GM12865 (cell line): ENCODE measurements around the gene DNAH1.

Experiments
- DNase-seq: peaks from one replicate; pipeline ENCODE4 v3.0.0; 2010; ENCODE audit warnings: low read depth
- H3K4me3 ChIP-seq: 2 replicates; pipeline ENCODE4 v1.5.1; 2011; ENCODE audit warnings: mild to moderate bottlenecking, low read depth, low read length, control low read depth
- TF ChIP-seq, protein P1 (sequence below): IDR thresholded peaks from 2 replicates; pipeline ENCODE4 v1.5.1; 2011; ENCODE audit warnings: low read length, control low read depth, low read depth, inconsistent platforms; ENCODE audit not compliant: insufficient read depth; ENCODE audit errors: missing control alignments

The DNAH1 gene

DNA sequence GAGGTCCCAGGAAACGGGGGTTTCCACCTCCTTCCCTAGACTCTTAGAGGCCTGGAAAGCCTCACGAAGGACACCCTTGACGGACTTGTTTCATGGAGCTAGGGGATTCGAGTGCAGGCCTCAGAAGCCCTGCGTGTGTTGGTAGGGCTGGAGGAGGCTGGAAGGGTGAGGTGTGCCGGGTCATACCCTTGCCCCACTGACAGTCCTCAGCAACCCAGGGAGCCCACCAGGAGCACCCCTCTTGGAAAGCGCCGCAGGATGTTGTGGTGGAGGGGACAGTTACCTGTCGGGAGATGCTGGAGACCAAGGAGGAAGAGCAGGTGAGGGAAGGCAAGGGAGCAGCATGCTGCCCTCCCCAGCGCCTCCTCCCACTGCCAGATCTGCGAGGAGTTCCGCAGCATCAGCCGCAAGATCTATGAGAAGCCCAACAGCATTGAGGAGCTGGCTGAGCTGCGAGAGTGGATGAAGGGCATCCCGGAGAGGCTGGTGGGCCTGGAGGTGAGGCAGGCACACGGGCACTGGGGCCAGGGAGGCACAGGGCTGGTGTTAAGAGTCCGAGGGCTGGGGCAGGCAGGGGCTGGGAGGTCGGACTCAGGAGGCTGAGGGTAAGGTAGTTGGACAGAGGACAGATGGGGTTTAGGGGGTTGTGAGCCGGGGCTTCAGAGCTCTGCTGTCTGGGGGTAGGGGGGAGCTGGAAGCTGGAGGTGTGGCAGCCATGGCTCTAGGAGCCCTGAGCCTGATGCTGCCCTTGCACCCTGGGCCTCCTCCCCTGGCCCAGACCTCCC, 33.7 kb downstream of the DNAH1 start:
- TF ChIP-seq, protein P1, sequence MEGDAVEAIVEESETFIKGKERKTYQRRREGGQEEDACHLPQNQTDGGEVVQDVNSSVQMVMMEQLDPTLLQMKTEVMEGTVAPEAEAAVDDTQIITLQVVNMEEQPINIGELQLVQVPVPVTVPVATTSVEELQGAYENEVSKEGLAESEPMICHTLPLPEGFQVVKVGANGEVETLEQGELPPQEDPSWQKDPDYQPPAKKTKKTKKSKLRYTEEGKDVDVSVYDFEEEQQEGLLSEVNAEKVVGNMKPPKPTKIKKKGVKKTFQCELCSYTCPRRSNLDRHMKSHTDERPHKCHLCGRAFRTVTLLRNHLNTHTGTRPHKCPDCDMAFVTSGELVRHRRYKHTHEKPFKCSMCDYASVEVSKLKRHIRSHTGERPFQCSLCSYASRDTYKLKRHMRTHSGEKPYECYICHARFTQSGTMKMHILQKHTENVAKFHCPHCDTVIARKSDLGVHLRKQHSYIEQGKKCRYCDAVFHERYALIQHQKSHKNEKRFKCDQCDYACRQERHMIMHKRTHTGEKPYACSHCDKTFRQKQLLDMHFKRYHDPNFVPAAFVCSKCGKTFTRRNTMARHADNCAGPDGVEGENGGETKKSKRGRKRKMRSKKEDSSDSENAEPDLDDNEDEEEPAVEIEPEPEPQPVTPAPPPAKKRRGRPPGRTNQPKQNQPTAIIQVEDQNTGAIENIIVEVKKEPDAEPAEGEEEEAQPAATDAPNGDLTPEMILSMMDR: no peak
- H3K4me3 ChIP-seq: no peak overlapping the region
- no peak for DNase-seq

DNA sequence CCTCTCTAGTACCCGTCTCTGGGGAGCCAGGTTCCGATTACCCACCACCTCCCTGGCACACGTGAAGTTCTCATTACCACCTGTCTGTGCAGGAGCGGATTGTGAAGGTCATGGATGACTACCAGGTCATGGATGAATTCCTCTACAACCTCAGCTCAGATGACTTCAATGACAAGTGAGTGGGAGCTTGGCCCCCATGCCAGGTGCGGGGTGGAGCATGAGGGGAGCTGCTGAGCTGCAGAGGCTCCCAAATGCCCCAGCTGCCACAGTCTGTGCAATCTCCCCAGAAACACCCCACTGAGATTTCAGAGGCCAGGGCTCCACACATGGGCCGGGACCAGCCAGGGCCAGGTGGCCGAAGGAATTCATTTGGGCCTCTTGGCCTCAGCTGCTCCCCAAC, 34.3 kb downstream of the DNAH1 start:
- no peak overlapping the region for H3K4me3 ChIP-seq
- TF ChIP-seq, protein P1: no peak
- DNase-seq: no peak

DNA sequence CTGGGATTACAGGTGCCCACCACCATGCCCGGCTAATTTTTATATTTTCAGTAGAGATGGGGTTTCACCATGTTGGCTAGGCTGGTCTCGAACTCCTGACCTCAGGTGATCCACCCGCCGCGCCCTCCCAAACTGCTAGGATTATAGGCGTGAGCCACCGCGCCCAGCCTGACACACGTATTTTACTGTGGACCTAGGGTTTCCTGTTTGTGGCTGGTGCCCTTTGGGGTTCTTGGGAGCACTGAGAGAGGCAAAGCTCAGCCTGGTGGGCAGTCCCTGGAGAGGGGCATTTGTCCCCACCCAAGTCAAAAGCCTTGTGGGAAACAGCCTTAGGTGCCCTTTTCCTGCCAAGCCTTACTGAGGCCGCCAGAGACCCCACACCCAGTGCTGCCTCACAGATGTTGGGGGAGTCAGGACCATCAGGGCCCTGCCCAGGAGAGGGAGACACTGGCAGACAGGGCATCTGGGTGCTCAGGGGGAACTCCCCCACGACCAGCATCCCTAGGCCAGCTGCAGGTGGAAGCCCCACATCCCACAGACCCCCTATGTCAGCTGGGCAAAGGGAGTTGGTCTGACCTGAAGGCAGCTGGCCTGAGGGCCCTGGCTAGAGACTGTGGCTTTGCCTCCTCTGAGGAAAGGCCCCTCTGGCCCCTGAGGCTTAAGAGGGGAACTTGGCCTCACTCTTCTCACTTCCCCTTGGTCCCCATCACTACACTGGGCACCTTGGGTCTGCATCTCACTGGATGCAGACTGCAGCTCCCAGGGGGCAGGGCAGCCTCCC, 35.1 kb downstream of the DNAH1 start:
- no peak overlapping the region for H3K4me3 ChIP-seq
- TF ChIP-seq, protein P1: no peak
- no peak for DNase-seq

DNA sequence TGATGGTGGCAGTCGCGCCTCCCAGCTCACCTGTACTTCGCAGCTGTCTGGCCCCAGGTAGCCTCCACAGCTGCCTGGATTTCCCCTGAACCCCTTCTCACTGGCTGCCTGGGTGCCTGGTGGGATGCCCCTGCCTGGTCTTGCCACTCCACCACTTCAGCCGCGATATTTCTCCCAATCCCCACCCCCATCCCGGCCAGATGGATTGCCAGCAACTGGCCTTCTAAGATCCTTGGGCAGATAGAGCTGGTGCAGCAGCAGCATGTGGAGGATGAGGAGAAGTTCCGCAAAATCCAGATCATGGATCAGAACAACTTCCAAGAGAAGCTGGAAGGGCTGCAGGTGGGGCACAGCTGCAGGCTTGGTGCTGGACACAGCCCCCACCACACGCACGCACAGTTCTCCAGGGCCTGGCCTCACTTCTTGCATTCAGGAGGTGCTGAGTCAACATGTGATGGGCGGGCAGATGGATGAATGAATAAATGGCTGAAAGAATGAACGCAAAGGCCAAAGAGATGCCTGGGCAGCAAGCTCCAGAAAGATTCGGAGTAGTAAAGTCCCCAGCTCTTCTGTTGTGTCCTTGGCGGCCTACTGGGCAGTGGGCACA, 35.7 kb downstream of the DNAH1 start:
- TF ChIP-seq, protein P1: no peak

DNA sequence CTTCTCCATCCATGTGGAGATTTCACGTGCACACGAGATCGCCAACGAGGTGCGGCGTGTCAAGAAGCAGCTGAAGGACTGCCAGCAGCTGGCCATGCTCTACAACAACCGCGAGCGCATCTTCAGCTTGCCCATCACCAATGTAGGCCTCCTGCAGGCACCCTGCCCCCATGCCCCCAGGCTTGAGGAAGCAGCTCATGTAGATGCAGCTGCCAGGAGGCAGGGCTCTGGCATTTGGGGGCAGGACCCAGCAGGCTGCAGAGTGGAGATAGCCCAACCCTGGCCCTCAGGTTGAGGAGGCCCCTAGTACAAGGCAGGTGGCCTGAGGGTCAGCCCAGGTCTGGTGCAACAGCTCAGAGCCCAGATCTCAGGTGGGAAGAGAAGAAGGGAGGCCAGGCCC, 36.4 kb downstream of the DNAH1 start:
- no peak for DNase-seq
- TF ChIP-seq, protein P1: no peak
- no peak overlapping the region for H3K4me3 ChIP-seq

More for the DNA sequence above, 35.7 kb downstream of the DNAH1 start:
- no peak for DNase-seq
- H3K4me3 ChIP-seq: no peak overlapping the region

DNA sequence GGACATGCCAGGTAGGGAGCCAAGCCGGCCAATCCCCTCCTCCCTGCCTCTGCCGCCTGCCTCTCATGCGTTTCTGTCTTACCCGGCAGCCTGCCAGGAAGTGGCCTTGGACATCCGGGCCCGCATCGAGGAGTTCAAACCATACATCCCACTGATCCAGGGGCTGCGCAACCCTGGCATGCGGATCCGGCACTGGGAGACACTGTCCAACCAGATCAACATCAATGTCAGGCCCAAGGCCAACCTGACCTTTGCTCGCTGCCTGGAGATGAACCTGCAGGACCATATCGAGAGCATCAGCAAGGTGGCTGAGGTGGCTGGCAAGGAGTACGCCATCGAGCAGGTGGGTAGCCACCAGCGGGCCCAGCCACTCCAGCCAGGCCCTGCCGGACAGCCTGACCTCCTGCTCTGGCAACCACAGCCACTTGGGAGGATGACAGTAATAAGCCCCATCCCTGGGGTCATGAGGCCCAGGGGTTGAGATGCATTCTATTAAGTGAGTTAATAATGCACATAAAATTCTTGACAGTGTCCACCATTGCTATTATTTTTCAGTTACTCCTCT, 37.3 kb downstream of the DNAH1 start:
- H3K4me3 ChIP-seq: no peak overlapping the region
- no peak for DNase-seq
- TF ChIP-seq, protein P1: no peak
